NCI-H526 (cell line): ENCODE measurements around the gene PROSER3.
"Not testable (repeated sequence)": the region's sequence is repeated elsewhere in the genome, so short reads cannot be mapped to it uniquely, and the experiment has no call there.

ENCODE experiments used
- DNase-seq, 2 experiments: peaks; one replicate each; lab custom pipeline; 2025; lab: John Stamatoyannopoulos, UW

Gene PROSER3

DNA sequence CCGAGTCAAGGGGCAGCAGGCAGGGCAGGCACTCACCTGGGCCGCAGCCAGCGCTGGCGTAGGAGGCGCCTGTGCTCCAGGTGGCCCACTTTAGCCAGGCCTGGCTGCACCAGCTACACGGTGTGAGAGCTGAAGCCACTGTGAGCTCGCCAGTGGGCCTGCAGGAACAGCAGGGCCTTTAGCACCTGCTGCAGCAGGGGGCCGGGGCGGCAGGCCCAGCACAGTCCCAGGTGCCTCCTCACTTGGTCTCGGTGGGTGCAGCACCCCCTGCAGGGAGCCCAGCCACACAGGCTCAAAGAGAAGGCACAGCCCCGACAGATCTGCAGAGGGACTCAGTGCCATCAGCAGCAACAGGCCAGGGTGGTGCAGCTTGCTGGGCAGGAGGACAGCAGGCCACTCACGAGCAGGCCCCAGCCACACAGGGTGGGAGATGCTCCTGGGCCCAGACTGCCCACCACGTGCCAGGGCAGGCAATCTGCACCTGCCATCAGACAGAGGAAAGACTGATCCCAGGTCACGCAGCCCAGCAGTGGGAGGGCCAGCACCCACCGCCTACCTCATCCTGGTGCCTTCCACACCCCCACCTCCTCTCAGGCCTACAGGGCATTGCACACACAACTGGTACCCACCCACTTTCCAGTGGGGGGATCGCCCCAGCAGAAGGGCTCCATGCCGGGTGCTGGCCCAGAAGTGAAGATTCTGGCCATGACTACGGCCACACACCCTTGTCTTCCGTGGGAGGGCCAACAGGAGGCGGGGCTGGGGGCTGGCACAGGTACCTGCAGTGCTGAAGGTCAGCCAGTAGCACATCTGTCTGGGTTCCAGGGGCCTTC is 33.2 kb downstream of the PROSER3 start:
- peak; percentile 13 to 79 for DNase-seq

DNA sequence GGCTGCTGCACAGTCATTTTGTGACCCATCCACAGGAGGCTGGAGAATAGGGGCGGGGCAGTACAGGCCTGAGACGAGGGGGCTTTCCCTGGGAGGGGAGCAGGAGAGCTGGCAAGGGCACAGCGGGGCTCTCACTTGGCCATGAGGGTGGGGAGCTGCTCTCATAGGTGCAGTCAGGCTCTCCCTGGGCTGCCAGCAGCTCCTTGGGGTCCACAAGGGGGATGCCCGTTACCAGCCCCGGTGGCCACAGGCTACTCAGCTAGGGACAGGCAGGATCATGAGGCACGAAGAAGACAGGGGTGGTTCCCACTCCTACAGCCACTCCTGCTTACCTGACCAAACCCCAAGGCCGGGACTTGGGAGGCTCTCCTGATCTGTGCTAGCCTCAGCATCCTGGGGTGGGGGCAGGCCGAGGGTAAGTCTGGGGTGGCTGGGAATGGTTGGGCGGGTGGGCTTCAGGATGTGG is 33.9 kb downstream of the PROSER3 start:
- DNase-seq, result no peak

DNA sequence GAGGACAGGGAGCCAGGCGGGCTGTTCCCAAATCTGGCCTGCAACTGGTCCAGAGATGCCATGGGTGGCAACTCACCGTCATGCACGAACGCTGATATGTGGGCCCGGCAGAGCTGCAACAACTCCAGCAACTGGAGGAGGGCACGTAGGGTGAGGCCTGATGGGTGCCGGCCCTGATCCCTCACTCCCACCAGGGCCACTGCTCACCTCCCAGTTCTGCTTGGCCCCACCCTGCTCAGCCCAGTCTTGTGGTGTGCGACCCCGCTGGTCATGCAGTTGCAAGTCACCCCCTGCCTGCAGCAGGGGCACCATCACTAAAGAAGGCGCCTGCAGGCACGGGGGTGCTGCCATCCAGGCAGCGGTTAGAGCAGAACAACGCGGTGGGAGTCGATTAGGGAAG is 34.3 kb downstream of the PROSER3 start:
- no peak for DNase-seq

DNA sequence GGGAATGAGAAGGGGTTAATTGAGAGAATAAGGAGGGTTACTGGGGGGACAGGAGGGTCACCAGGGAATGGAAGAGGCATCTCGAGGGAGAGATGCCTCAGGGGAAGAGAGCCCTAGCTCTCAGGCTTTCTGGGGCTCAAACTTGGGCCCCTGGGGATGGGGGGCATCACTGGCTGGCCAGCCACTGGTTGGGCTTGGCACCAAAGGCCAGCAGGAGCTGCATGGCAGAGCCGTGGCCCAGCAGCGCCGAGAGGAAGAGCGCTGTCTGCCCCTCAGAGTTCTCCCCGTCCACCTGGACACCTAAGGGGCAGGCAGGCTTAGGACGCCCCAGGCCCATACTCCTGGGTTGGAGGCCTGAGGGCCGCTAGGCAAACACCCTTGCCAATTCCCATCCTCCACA is 34.9 kb downstream of the PROSER3 start:
- no peak for DNase-seq

DNA sequence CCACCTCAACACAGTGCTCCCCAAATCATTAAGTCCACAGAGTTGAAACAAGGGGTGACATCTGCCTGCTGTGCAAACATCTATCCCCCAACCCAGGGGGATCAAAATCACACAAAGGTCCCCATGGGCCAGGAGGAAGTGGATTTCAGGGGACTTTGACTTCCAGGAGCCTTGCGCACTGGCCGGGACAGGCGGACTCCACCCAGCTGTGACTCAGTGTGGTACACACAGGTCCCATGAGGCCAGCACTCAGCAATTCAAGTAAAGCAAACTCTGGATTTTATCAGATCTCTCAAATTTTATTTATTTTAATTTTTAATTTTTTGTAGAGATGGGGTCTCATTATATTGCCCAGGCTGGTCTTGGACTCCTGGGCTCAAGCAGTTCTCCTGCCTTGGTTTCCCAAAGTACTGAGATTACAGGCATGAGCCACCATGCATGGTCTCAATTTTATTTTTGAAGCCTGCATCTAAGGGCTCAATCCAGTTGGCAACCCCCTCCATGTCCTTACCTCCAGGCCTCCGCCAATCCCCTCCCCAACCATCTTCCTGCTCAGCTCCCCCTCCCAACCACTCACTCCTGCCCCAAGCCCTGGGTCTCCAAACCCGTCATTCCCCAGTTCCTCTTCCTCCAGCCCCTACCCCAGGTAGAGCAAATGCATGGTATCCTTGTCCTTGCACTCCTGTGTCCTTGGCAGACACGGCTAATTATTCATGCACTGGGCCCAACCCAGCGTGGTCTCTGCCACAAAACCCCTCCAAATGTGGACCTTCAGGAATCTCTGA is 35.6 kb downstream of the PROSER3 start:
- DNase-seq, result no peak

DNA sequence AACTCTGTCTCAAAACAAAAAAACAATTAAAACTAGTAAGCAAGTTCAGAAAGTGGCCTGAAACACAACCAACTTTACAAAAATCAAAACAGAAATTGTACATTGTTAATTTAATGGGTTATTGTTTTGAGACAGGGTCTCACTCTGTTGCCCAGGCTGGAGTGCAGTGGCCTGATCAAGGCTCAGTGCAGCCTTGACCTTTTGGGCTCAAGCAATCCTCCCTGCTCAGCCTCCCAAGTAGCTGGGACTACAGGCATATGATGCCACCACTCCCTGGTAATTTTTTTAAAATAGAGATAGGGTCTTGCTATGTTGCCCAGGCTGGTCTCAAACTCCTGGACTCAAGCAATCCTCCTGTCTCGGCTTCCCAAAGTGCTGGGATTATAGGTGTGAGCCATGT is 37.6 kb downstream of the PROSER3 start:
- DNase-seq, result not testable (repeated sequence)

DNA sequence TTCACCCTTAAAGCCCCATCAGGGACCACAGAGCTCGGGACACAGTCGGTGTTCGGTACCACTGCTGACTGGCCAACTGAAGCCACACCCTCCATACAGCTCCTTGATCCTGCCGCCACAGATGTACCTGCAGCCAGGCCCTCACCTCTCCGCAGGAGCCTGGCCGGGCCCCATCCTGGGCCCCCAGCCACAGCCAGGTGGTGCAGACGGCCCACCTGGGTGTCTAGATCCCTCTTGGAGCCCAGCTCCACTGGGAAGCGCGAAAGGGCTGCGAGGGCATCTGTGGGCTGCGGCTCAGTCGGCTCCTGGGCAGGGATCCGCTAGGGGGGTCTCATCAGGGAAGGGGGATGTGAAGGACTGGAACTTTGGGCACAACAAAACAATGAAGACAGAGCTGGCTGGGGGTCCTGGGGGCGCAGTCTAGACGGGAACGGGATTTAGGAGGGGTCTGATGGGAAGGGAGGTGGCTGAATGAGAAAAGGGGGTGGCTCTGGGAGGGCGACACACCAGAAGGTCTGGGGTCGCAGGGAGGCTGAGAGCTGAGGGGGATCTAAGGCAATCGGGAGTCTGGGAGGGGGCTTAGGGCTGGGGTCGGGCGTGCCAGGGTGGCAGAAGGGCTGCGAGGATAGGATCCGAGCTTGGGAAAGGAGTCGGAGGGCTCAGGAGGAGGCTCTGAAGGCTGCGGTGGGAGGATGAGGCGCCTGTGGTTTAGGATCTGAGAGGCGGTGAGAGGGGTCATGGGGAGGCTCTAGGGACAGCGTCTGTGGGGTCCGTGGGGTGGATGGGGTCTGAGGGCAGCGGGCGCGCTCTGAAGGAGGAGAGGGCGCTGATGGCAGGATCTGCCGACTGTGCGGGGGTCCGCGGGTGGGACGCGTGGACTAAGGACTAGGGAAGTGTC is 38.9 kb downstream of the PROSER3 start:
- no peak for DNase-seq

DNA sequence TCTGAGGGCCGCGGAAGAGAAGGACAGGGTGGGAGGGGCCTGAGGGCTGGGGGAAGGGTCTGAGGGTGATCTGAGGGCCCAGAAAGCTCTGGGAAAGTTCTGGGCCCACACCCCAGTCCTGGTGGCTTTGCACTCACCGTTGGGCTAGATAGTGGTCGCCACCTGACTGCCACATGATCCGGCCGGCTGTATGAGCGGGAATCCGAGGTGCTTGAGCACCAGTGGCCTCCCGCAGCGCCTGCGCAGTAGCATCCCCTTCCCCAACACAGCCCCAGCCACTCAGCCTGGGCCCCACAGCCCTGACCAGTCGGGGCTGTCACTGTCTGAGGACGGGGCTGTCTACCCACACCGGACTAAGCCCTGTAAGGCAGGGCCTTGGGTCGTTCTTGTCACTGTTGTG is 39.7 kb downstream of the PROSER3 start:
- DNase-seq, result no peak

DNA sequence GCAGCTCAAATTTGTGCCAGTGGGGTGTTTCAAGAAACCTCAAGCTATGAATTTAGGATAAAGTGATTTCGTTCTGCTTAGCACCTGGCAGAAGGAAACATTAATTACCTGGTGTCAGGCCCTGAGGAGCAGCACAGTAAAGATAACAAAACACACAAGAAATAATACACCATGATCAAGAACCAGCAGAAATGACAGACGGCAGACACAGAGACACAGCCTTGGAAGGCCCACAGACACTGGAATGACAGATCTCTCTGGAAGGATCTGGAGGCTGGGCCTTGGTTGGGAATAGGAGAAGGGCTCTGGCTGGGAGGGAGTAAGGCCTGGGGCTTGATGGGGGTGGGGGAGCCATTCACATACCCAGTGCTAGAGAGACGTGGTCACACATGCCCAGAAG is 43.9 kb downstream of the PROSER3 start:
- DNase-seq, result no peak

DNA sequence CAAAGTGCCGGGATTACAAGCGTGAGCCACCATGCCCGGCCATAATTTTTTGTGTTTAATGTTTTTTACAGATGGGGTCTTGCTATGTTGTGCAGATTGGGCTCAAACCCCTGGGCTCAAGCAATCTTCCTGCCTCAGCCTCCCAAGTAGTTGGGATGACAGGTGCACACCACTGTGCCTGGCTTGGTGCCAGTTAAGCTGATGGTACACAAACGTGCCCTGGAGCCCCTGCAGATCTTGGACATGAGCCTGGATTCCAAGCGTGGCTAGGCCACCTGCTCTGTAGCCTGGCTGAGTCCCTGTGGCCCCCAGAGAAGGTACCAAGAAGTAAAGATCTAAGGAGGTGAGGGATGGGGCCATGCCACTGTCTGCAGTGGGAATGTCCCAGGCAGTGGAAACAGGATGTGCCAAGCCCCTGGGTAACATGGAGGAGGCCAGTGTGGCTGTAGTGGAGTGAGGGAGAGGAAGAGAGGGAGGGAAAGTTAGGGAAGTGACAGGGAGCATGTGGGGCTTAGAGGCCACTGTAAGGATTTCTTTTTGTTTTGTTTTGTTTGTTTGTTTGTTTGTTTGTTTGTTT is 47.6 kb downstream of the PROSER3 start:
- no peak for DNase-seq

DNA sequence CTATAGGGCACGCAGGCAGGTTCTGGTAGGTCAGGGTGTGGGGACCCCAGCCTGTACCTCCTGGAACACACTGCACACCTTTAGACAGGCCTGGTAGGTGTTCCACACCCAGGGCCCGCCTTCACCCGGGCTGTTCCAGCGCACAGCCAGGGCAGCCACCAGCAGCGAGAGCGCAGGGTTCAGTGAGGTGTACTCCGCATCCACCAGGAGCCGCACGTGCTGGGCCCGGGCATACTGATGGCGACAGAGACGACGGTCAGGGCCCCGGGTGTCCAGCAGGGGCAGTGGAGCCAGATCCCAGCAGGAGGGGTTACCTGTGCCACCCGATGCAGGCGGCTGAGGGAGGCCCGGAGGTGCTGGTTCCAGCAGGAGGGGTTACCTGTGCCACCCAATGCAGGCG is 48.6 kb downstream of the PROSER3 start:
- no peak for DNase-seq

DNA sequence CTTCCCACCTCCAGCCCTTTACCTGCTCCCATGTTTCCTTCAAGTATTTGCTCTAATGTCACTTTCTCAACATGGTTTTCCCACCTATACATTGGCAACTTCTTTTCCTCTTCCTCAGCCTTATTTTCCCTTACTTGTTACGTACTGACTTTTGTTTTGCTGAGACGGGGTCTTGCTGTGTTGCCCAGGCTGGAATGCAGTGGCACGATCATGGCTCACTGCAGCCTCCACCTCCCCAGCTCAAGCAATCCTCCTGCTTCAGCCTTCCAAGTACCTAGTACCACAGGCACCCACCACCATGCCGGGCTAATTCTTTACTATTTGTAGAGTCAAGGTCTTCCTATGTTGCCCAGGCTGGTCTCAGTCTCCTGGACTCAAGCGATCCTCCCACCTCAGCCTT is 49.7 kb downstream of the PROSER3 start:
- DNase-seq, result no peak

DNA sequence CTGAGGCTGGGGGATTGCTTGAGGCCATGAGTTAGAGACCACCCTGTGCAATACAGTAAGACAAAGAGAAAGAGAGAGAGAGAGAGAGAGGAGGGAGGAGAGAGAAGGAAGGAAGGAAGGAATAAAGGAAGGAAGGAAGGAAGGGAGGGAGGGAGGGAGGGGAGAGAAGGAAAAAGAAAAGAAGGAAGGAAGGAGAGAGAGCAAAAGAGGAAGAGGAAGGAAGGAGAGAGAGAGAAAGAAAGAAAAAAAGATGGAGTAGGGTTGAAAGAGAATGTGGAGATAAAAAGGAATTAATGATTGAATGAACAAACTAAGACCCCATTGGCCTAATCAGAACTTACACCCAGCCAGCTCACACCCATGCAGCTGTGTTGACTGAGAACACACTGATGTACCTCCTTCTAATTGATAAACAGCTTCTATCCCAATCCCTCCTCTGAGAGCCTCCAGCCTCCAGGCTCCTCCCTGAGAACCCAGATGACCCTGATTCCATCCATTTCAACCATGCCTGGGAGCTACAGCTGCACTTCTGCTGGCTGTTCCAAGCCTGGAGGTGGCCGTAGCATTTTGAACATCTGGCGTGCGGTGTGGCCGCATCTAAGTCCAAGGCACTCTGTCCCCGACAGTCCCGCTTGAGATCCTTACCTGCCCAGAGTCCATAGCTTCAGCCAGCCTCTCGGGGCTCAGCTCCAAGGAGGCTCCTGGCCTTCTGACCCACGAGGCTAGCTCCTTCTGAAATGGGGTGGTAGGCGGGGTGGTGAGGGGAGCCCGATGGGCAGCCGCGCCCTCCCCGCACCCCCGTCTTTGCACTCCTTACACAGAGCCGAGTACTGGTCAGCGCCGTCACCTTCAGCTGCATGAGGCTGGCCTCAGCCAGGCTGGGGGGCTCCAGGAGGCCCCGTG is 53.6 kb downstream of the PROSER3 start:
- DNase-seq, result peak in 1 of 2 experiments; percentile 15

DNA sequence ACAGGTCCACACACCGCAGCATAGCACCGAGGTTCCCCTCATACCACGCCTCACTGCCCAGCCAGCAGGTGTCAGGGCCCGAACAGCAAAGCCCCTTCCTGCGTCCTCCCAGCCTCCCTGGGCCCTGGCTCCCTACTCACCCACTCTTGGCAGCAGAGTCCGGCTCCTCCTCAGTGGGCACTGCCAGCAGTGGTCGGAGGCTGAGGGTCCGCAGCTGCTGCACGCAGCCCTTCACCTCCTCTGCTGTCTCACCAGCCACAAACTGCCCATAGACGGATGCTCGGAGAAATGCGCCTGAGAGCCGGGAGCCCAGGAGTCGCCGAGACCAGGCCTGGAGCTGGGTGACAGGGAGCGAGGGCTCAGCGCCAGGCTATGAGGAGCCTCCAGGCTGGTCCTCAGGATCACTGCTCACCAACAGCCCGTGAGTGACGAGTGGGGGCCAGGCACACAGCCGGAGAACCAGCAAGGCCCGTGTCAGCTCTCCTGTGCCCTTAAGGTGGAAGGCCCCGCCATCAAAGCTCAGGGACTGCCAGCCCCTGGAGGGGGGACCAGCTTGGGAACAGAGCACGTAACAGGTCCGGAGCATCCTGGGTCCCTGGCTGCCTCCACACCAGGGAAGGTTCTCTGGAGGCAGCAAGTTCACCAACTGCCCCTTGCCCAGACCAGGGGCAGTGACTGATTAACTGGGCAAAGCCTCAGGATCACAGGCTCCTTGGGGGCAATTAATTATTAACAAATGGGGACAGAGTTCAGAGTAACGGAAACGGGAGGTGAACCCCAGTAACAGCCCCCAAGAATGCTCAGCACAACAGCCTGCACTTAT is 54.5 kb downstream of the PROSER3 start, which contains the start of gene PRODH2:
TSS of gene PRODH2 (minus strand) at position 626 of the 823 bp plus-strand sequence. CDS start at position 586, 40 bp downstream.
- DNase-seq, result peak in 1 of 2 experiments; percentile 19

DNA sequence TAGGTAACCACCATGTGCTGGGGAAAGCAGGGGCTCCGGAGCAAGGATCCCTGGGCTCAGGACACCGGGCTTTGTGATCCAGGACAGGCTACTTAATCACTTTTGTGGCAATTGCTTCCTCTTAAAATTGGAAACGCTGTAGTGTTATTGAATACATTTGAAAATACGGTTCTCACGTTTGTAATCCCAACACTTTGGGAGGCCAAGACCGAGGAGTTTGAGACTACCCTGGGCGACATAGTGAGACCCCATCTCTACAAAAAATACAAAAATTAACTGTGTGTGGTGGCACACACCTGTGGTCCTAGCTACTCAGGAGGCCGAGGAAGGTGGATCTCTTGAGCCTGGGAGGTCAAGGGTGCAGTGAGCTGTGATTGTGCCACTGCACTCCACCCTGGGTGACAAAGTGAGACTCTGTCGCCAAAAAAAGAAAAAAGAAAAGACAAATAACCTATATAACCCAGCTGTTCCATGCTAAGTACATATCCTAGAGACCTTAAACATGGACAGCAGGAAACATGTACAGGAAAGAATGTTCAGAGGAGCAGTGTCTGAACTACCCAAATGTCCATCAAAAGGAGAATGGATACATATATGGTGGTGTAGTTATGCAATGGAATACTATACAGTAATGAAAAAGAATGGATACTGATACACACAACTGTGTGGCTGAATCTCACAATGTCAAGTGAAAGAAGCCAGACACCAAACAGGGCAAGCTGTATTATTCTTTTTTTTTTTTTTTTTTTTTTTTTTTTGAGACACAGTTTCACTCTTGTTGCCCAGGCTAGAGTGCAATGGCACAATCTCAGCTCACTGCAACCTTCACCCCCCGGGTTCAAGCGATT is 55.3 kb downstream of the PROSER3 start:
- no peak for DNase-seq

DNA sequence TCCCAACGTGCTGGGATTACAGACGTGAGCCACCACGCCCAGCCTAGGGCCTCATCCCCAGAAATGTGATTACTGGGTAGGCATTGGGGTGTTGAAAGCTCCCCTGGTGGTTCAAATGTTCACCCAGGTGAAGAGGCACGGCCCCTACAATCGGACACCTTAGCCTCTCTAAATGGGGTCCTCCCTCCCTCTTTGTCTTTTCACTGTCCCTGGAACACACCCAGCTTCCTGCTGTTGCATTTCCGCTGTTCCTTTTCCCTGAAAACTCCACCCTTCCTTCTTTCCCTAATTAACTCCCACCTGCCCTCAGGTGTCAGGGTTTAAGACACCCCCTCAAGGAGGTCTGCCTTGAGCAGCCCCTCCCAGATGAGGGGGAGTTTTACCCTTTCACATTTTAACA is 58.3 kb downstream of the PROSER3 start:
- no peak for DNase-seq

DNA sequence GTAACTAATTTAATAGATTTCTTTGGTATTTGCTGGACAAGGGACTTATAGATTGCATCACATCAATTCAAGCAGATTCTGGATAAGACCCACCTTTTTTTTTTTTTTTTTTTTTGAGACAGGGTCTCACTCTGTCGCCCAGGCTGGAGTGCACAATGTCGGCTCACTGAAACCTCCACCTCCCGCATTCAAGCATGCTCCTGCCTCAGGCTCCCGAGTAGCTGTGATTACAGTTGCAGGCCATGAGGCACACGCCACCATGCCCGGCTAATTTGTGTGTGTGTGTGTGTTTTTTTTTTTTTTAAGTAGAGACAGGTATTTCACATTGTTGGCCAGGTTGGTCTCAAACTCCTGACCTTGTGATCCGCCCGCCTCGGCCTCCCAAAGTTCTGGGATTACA is 58.9 kb downstream of the PROSER3 start:
- DNase-seq, result no peak

DNA sequence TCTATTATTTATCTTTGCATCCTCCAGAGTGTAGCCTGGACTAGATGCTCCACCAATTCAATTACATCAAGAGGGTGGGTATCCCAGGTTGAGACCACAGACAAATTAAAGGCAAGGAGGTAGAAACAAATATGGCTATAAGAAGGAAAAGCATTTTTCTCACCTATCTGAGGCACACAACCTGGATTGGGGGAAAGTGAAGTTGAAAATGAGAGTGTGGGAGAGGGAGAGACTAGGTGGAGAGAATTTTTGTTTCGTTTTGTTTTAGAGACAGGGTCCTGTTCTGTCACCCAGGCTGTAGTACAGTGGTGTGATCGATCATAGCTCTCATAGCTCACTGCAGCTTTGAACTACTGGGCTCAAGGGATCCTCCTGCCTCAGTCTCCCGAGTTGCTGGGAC is 60.5 kb downstream of the PROSER3 start:
- DNase-seq, result no peak
